Ishikawa (cell line): ENCODE measurements around the gene BROX.

Experiments
- EGR1 ChIP-seq: IDR thresholded peaks from 2 replicates; pipeline ENCODE4 v1.6.1; 2012
- FOXM1 ChIP-seq: IDR thresholded peaks from 2 replicates; pipeline ENCODE4 v1.6.1; 2012; ENCODE audit warnings: low read depth, borderline replicate concordance
- USF1 ChIP-seq: IDR thresholded peaks from 2 replicates; pipeline ENCODE4 v1.6.1; 2012
- TF ChIP-seq, protein P1 (sequence below): IDR thresholded peaks from 2 replicates; pipeline ENCODE4 v1.6.1; 2012

- TF ChIP-seq, protein P1, sequence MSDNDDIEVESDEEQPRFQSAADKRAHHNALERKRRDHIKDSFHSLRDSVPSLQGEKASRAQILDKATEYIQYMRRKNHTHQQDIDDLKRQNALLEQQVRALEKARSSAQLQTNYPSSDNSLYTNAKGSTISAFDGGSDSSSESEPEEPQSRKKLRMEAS: no peak
- TF ChIP-seq EGR1: no peak
- TF ChIP-seq FOXM1: no peak
- no peak for TF ChIP-seq USF1
These were observed 16.4 kb downstream of the BROX start for GRCh38 chr1:222728746-222729145.
